Ovary (tissue), 9 donors: ENCODE results near the gene UNKL. TPM values are rescaled to one million over a fixed set of nuclear protein-coding genes. Genes with fewer than 3 reads are reported as not detected.

ENCODE experiments used
- polyA plus RNA-seq, 2 donors: library from polyadenylated mRNA; stranded (reverse); fragments of 200-250 nt in 1 of 2; fragments of 350-450 nt in 1 of 2; fragmentation: Illumina TruSeq in 1 of 2; extraction: RNeasy Lipid Tissue Mini Kit (QIAGEN cat#74804) in 1 of 2; gene quantifications; one replicate each; pipeline ENCODE4 v1.2.3, GENCODE V29; 2013 to 2014
- total RNA-seq, 7 donors: library from RNA; depleted of rRNA in 2 of 7; stranded (reverse); fragments of >200 nt in 2 of 7; fragmentation: NEBNext Ultra II Directional in 3 of 7; extraction: Animal tissue kit (Norgen Biotek cat#: 25700) in 3 of 7; gene quantifications; one replicate each; pipeline versions ENCODE4 v1.1.0 to v1.2.4, GENCODE V29; 2016 to 2023
- donor health status: DM: no; HTN: no; CAD: no; lungs with moderate emphysema.
- donor health status: DM: no; HTN: no; CAD: no.
- donor health status: Bipolar disorder and iron deficiency.
- donor health status: DM: yes; HTN: yes; CAD: no.
- donor health status: DM: no; HTN: no; CAD: no.
- donor health status: DM: yes; HTN: yes; CAD: no.

UNKL gene
- total and polyA plus RNA-seq, 9 donors: 7.0 to 44.8 (median 32.5) TPM

Other genes with a start within 250 kb of the UNKL start
- gene TPSG1, start 189.4 kb downstream of the UNKL start, total RNA-seq: 1 to 10 TPM in 1 of 7 donors, under 1 TPM in 1, not detected in 5; 0.22 to 1.3 TPM
- gene TPSG1, start 189.4 kb downstream of the UNKL start, polyA plus RNA-seq: under 1 TPM in 1 of 2 donors, not detected in 1; 0.08 TPM
- 1 to 10 TPM in 4 of 7 donors, not detected in 3; 1.4 to 7.4 (median 4.4) TPM for gene TPSB2, start 184.5 kb downstream of the UNKL start, total RNA-seq
- gene TPSB2, start 184.5 kb downstream of the UNKL start, polyA plus RNA-seq: 10 to 100 TPM in 1 of 2 donors, 1 to 10 TPM in 1; 1.0 to 17.3 TPM
- 10 to 100 TPM in 1 of 7 donors, 1 to 10 TPM in 3, under 1 TPM in 1, not detected in 2; 0.83 to 12.5 (median 8.3) TPM for gene TPSAB1, start 174.0 kb downstream of the UNKL start, total RNA-seq
- gene TPSAB1, start 174.0 kb downstream of the UNKL start, polyA plus RNA-seq: 10 to 100 TPM in 1 of 2 donors, 1 to 10 TPM in 1; 3.1 to 16.2 TPM
- gene TPSD1, start 158.6 kb downstream of the UNKL start, total RNA-seq: under 1 TPM in 3 of 7 donors, not detected in 4; 0.23 to 0.69 (median 0.65) TPM
- gene TPSD1, start 158.6 kb downstream of the UNKL start, polyA plus RNA-seq: under 1 TPM in 1 of 2 donors, not detected in 1; 0.56 TPM
- 100 to 1,000 TPM in 5 of 7 donors, 10 to 100 TPM in 2; 63.9 to 180 (median 145) TPM for gene UBE2I, start 105.1 kb downstream of the UNKL start, total RNA-seq
- gene UBE2I, start 105.1 kb downstream of the UNKL start, polyA plus RNA-seq: 100 to 1,000 TPM; 104 to 258 TPM
- 10 to 100 TPM in 1 of 7 donors, 1 to 10 TPM in 5, under 1 TPM in 1; 0.25 to 26.1 (median 2.6) TPM for gene BAIAP3, start 81.1 kb downstream of the UNKL start, total RNA-seq
- under 1 TPM; 0.25 to 0.63 TPM for gene BAIAP3, start 81.1 kb downstream of the UNKL start, polyA plus RNA-seq
- gene TSR3, start 62.8 kb downstream of the UNKL start, total RNA-seq: 10 to 100 TPM; 28.6 to 74.6 (median 41.5) TPM
- gene TSR3, start 62.8 kb downstream of the UNKL start, polyA plus RNA-seq: 10 to 100 TPM in 1 of 2 donors, 1 to 10 TPM in 1; 6.3 to 40.7 TPM
- gene GNPTG, start 62.8 kb downstream of the UNKL start, total RNA-seq: 10 to 100 TPM; 47.8 to 68.1 (median 55.4) TPM
- gene GNPTG, start 62.8 kb downstream of the UNKL start, polyA plus RNA-seq: 10 to 100 TPM; 26.0 to 67.8 TPM
- gene UQCC4, start 6.0 kb upstream of the UNKL start, total RNA-seq: 10 to 100 TPM; 10.1 to 18.6 (median 15.8) TPM
- gene UQCC4, start 6.0 kb upstream of the UNKL start, polyA plus RNA-seq: 10 to 100 TPM in 1 of 2 donors, 1 to 10 TPM in 1; 4.0 to 17.5 TPM
- under 1 TPM in 1 of 7 donors, not detected in 6; 0.62 TPM for gene PERCC1, start 16.4 kb upstream of the UNKL start, total RNA-seq
- gene PERCC1, start 16.4 kb upstream of the UNKL start, polyA plus RNA-seq: under 1 TPM in 1 of 2 donors, not detected in 1; 0.08 TPM
- 1 to 10 TPM; 1.3 to 3.5 (median 2.0) TPM for gene CCDC154, start 29.9 kb upstream of the UNKL start, total RNA-seq
- 1 to 10 TPM in 1 of 2 donors, not detected in 1; 1.1 TPM for gene CCDC154, start 29.9 kb upstream of the UNKL start, polyA plus RNA-seq
- gene CLCN7, start 60.3 kb upstream of the UNKL start, total RNA-seq: 10 to 100 TPM; 28.4 to 70.9 (median 62.8) TPM
- 10 to 100 TPM; 16.3 to 31.0 TPM for gene CLCN7, start 60.3 kb upstream of the UNKL start, polyA plus RNA-seq
- under 1 TPM in 2 of 7 donors, not detected in 5; 0.15 to 0.40 TPM for gene PTX4, start 74.2 kb upstream of the UNKL start, total RNA-seq
- gene PTX4, start 74.2 kb upstream of the UNKL start, polyA plus RNA-seq: under 1 TPM in 1 of 2 donors, not detected in 1; 0.05 TPM
- 10 to 100 TPM in 6 of 7 donors, 1 to 10 TPM in 1; 9.9 to 36.8 (median 32.8) TPM for gene TELO2, start 78.7 kb upstream of the UNKL start, total RNA-seq
- 10 to 100 TPM in 1 of 2 donors, under 1 TPM in 1; 0.27 to 31.7 TPM for gene TELO2, start 78.7 kb upstream of the UNKL start, polyA plus RNA-seq
- 10 to 100 TPM in 6 of 7 donors, 1 to 10 TPM in 1; 9.2 to 23.7 (median 13.8) TPM for gene TMEM204, start 119.0 kb upstream of the UNKL start, total RNA-seq
- 10 to 100 TPM in 1 of 2 donors, 1 to 10 TPM in 1; 6.5 to 35.5 TPM for gene TMEM204, start 119.0 kb upstream of the UNKL start, polyA plus RNA-seq
- 10 to 100 TPM; 20.7 to 43.1 (median 30.5) TPM for gene IFT140, start 197.4 kb upstream of the UNKL start, total RNA-seq
- 10 to 100 TPM in 1 of 2 donors, 1 to 10 TPM in 1; 8.8 to 20.3 TPM for gene IFT140, start 197.4 kb upstream of the UNKL start, polyA plus RNA-seq
- gene CRAMP1, start 197.7 kb upstream of the UNKL start, total RNA-seq: 10 to 100 TPM in 5 of 7 donors, 1 to 10 TPM in 2; 7.4 to 21.0 (median 20.2) TPM
- gene CRAMP1, start 197.7 kb upstream of the UNKL start, polyA plus RNA-seq: 10 to 100 TPM in 1 of 2 donors, 1 to 10 TPM in 1; 6.9 to 11.2 TPM